NAMALWA (cell line): Measurements from ENCODE around the gene CFAP99.
"Not testable (repeated sequence)": the region's sequence is repeated elsewhere in the genome, so short reads cannot be mapped to it uniquely, and the experiment has no call there.

Experiments
- DNase-seq: peaks from one replicate; pipeline ENCODE4 v3.0.0-alpha.2; 2015; ENCODE audit warnings: low spot score

CFAP99 gene

GRCh38 chr4:2418650-2419571 lies at the start of gene CFAP99:
CFAP99 (plus strand) TSS chr4:2418955.
- peak; percentile 97 for DNase-seq

DNA sequence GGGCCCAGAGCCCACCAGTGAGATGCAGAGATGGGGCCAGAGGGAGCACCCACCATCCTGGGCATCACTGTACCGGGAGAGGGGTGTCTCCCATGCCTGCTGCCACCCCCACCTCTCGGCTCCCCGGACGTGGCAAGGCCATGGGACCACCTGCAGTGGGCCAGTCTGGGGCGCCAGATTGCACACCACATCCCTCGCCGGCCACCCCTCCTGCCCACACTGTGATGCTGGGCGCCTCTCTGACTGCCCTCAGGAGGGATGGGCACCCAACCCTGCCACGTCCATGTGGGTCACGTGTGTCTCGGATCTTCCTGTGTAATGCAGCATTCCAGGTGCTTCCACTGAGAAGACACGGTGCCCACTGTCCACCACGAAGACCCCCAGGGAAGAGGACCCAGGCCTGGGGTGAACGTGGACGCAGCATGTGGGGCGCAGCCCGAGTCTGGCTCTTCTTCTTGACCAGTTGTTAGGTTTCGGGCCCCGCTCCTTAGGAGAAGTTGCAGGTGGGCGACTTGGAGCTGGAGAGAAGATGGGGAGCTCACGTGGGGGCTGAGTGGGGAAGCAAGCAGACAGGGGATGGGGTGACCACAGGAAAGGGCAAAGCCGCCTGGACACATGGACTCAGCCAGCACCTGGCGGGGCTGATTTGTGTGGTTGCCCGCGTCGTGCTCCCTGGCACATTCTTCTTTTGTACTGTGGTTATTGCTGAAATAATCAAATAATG lies 48.0 kb upstream of the CFAP99 start:
- no peak for DNase-seq

DNA sequence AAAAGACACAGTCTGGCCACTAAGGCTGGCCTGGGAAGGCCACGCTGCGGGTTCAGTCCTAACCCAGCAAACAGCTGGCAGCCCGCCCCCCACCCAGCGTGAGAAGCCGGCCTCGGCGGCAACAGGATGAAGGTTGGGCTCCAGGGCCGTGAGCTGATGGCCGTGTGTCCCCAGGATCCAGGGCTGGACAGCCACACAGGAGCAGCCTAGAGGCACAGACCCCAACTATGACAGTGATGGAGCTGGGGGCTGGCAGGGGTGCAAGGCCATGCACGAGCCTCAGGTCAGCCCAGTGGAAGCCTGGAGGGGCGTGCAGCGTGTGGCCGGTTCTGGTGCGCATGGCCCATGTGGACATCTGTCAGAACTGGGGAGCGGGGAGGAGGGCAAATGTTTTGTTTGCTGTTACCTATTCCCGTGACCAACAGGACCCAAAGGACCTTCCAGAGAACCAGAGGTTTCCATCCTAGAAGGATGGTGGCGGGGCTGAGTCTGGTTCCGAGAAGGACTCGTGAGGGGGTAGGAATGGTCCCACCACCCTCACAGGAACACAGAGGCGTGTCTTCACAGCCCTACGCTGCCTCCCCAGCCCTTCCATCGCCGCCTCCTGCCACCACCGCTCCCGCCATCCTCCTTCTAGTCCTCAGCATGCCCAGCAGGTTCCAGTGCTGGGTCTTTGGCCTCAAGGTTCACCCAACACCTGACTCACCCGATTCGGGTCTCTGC lies 46.8 kb upstream of the CFAP99 start:
- DNase-seq = no peak

GRCh38 chr4:2372488-2373030 lies 46.2 kb upstream of the CFAP99 start:
- no peak for DNase-seq

- no peak for DNase-seq
Observed at GRCh38 chr4:2373532-2373931, 45.2 kb upstream of the CFAP99 start.

DNA sequence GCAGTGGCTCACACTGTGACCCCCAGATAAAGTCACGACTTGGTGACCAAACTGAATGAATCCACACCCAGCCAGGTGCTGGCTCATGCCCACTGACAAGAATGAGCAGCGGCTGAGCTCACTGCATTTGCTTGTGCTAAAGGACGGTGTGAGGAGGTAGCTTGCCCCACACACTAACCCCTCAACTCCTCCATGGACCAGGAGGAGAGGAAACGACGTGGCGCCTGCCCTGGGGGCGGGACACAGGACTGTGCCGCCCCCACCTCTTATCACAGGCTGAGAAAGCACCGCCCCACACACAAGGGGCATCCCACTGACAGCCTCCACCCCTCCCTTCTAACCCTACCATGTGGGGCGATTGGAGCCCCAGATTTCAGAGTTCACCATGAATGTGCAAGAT lies 43.3 kb upstream of the CFAP99 start:
- DNase-seq = no peak

- no peak for DNase-seq
Observed at GRCh38 chr4:2377241-2377640, 41.5 kb upstream of the CFAP99 start.

DNA sequence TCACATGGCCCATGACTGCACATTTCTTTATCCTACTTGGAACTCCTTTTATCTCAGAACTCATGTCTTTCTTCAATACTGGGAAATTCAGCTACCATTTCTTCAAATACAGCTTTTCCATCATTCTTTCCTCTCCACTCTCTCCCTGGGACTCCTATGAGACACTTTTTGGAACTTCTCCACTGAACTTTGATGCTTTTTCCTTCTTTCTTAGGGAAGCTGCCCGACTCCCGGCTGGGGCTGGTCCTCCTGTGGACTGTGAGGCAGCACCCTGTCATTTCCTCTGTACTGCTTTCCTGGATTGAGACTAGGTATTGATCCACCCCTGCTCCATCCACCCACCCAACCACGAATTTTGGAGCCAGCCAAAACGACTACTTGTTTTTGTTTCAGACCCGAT lies 40.4 kb upstream of the CFAP99 start:
- no peak for DNase-seq

DNA sequence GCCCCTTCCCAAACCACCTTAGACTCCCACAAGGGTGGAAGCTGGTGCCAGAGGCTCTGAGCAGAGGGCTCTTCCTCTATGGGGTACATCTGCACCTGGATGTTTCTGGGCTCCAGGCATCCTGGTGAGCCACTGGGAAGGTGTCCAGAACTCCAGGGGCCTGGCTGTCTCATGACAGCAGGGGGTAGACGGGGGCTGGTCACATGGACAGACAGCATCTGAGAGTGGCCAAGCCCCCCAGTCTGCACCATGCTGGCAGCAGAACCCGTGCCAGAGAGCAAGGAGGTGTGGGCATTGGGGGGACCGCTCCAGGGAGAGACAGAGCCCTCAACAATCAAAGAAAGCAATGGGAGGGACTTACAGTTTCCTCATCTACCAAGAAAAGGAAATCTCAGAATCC lies 39.9 kb upstream of the CFAP99 start:
- no peak for DNase-seq

GRCh38 chr4:2380589-2380988 lies 38.2 kb upstream of the CFAP99 start:
- not testable (repeated sequence) for DNase-seq

- not testable (repeated sequence) for DNase-seq
Observed at GRCh38 chr4:2382769-2383202, 36.0 kb upstream of the CFAP99 start.

DNA sequence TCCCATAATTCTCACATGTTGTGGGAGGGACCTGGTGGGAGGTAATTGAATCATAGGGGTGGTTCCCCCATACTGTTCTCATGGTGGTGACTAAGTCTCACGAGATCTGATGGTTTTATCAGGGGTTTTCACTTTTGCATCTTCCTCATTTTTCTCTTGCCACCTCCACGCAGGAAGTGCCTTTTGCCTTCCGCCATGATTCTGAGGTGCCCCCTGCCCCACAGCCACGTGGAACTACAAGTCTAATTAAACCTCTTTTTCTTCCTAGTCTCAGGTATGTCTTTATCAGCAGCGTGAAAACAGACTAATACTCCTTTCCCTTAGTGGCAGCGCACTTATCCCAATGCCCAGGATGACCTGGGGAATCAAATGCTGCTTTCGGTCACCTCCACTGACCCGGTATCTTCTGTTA lies 35.5 kb upstream of the CFAP99 start:
- not testable (repeated sequence) for DNase-seq

GRCh38 chr4:2383760-2384159 lies 35.0 kb upstream of the CFAP99 start:
- no peak for DNase-seq

- DNase-seq = no peak
Observed at GRCh38 chr4:2384245-2384644, 34.5 kb upstream of the CFAP99 start.

GRCh38 chr4:2385516-2385915 lies 33.2 kb upstream of the CFAP99 start:
- no peak for DNase-seq

DNA sequence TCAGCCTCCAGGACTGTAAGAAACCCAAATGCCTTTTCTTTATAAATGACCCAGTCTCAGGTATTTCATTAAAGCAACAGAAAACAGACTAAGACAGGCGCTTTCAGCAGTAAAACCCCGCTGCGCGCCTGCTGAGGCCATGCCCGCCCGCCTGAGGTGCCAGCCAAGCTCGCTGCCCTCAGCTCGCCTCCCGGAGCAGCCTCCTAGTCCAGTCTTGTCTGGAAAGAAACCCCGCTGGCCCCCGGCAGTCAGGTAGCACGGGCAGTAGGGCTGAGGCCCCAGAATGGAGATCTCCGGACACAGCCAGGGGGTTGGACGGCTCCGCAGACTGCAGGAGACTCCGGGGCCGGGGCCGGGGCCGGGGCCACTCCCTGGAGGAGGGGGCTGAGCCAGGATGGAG lies 32.0 kb upstream of the CFAP99 start:
- DNase-seq = no peak

- no peak for DNase-seq
Observed at GRCh38 chr4:2387218-2387617, 31.5 kb upstream of the CFAP99 start.

- DNase-seq = no peak
Observed at GRCh38 chr4:2387829-2388228, 30.9 kb upstream of the CFAP99 start.

GRCh38 chr4:2388429-2389182 lies 30.1 kb upstream of the CFAP99 start:
- no peak for DNase-seq

GRCh38 chr4:2389691-2390090 lies 29.1 kb upstream of the CFAP99 start:
- DNase-seq = no peak

DNA sequence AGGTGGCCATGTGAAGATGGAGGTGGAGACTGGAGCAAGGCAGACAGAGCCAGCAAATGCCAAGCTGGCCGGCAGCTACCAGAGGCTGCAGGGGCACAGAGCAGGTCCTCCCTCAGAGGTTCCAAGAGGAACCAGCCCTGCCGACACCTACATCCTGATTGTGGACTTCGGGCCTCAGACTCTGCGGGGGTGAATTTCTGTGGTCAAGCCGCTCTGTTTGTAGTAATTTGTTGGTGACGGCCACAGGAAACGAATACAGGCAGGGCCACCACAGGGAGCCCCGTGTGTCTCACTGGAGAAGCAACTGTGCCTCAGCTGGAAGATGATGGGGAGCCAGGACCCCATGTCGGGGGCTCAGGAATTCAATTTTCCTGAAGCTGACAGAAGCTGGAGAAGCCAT lies 28.6 kb upstream of the CFAP99 start:
- no peak for DNase-seq
